GM21576 (cell line): Measurements from ENCODE around the gene COQ9.
"Not testable (repeated sequence)": the region's sequence is repeated elsewhere in the genome, so short reads cannot be mapped to it uniquely, and the experiment has no call there.

Experiments
- ATAC-seq: cut with Tn5 transposase; IDR thresholded peaks from one replicate; pipeline ENCODE4 v1.9.1; 2021; ENCODE audit warnings: mild to moderate bottlenecking, moderate library complexity; ENCODE audit not compliant: unreplicated experiment

The COQ9 gene

GRCh38 chr16:57426356-57426755 lies 20.9 kb upstream of the COQ9 start:
- no peak for ATAC-seq

- no peak for ATAC-seq
Observed at GRCh38 chr16:57427307-57427706, 20.0 kb upstream of the COQ9 start.

- ATAC-seq: no peak
Observed at GRCh38 chr16:57427824-57428223, 19.5 kb upstream of the COQ9 start.

GRCh38 chr16:57430955-57431354 lies 16.3 kb upstream of the COQ9 start:
- ATAC-seq: no peak

GRCh38 chr16:57432505-57432904 lies 14.8 kb upstream of the COQ9 start:
- no peak for ATAC-seq

- no peak for ATAC-seq
Observed at GRCh38 chr16:57432989-57433388, 14.3 kb upstream of the COQ9 start.

GRCh38 chr16:57434003-57434402 lies 13.3 kb upstream of the COQ9 start:
- ATAC-seq: no peak

- no peak for ATAC-seq
Observed at GRCh38 chr16:57435838-57436237, 11.4 kb upstream of the COQ9 start.

GRCh38 chr16:57439947-57440346 lies 7.3 kb upstream of the COQ9 start:
- ATAC-seq: not testable (repeated sequence)

- not testable (repeated sequence) for ATAC-seq
Observed at GRCh38 chr16:57440551-57440950, 6.7 kb upstream of the COQ9 start.

- no peak for ATAC-seq
Observed at GRCh38 chr16:57444711-57445110, 2.6 kb upstream of the COQ9 start.

- ATAC-seq: no peak
Observed at GRCh38 chr16:57445510-57445909, 1.8 kb upstream of the COQ9 start.

GRCh38 chr16:57446531-57447185 lies 621 bp upstream of the COQ9 start:
- ATAC-seq: peak; percentile 29

GRCh38 chr16:57452021-57452420 lies 4.7 kb downstream of the COQ9 start:
- ATAC-seq: no peak

- ATAC-seq: peak; percentile 90
Observed at GRCh38 chr16:57462209-57462977, 15.1 kb downstream of the COQ9 start, which contains the start of gene POLR2C. Gene POLR2C (plus strand): TSS chr16:57462679. CDS start chr16:57462725, 46 bp downstream.

- no peak for ATAC-seq
Observed at GRCh38 chr16:57462978-57463362, 15.7 kb downstream of the COQ9 start.

GRCh38 chr16:57464523-57464922 lies 17.2 kb downstream of the COQ9 start:
- no peak for ATAC-seq

- ATAC-seq: no peak
Observed at GRCh38 chr16:57468346-57468745, 21.1 kb downstream of the COQ9 start.

GRCh38 chr16:57469046-57469445 lies 21.8 kb downstream of the COQ9 start:
- ATAC-seq: no peak

- ATAC-seq: no peak
Observed at GRCh38 chr16:57469917-57470470, 22.7 kb downstream of the COQ9 start.

GRCh38 chr16:57470711-57471110 lies 23.4 kb downstream of the COQ9 start:
- ATAC-seq: no peak

GRCh38 chr16:57471209-57471608 lies 23.9 kb downstream of the COQ9 start:
- no peak for ATAC-seq
